ENCODE data around the gene SHC4.

- TF ChIP-seq CTCF (IDR thresholded peaks at IDR 0.05) (no peak), POLR2A (IDR thresholded peaks at IDR 0.05) (no peak), POLR2AphosphoS5 (IDR thresholded peaks at IDR 0.05) (no peak), EP300 (IDR thresholded peaks at IDR 0.05) (no peak)
Observed at GRCh38 chr15:48805591-48805990, 158.1 kb downstream of the SHC4 start.
